GM23338 (cell line): ENCODE measurements around the gene COQ10B. TPM values are rescaled to one million over a fixed set of nuclear protein-coding genes. Genes with fewer than 3 reads are reported as not detected.

ENCODE experiments used
- ATAC-seq: fragments of 200-7000 bp; cut with Tn5 transposase; 3 replicates; pipeline ENCODE4 v1.9.1; 2020
- DNase-seq: peaks from one replicate; pipeline ENCODE4 v3.0.0-alpha.2; 2015; ENCODE audit warnings: low spot score
- H2AFZ ChIP-seq: fragments of 200-600 bp; sonication (generic); 2 replicates; pipeline ENCODE4 v1.8.0; 2016; ENCODE audit warnings: antibody characterized with exemption, mild to moderate bottlenecking, moderate library complexity
- H3F3A ChIP-seq: fragments of 200-600 bp; sonication (generic); replicated peaks from 2 replicates; pipeline ENCODE4 v1.8.0; 2017; ENCODE audit warnings: antibody characterized with exemption, mixed run types, low read depth
- H3K27ac ChIP-seq: fragments of 200-600 bp; sonication (generic); 2 replicates; pipeline ENCODE4 v1.6.1; 2016; ENCODE audit warnings: low read depth
- H3K27me3 ChIP-seq: fragments of 200-600 bp; sonication (generic); 2 replicates; pipeline ENCODE4 v1.8.0; 2016; ENCODE audit warnings: mild to moderate bottlenecking, mixed run types, moderate library complexity; ENCODE audit not compliant: insufficient read depth
- H3K36me3 ChIP-seq: fragments of 200-600 bp; sonication (generic); 2 replicates; pipeline ENCODE4 v1.8.0; 2016; ENCODE audit warnings: mild to moderate bottlenecking; ENCODE audit not compliant: insufficient read depth
- H3K4me1 ChIP-seq: fragments of 200-600 bp; sonication (generic); 2 replicates; pipeline ENCODE4 v1.8.0; 2016; ENCODE audit warnings: mild to moderate bottlenecking, moderate library complexity; ENCODE audit not compliant: insufficient read depth
- H3K4me2 ChIP-seq: fragments of 200-600 bp; sonication (generic); 2 replicates; pipeline ENCODE4 v1.7.1; 2017; ENCODE audit warnings: mixed run types
- H3K4me3 ChIP-seq: fragments of 200-600 bp; sonication (generic); 2 replicates; pipeline ENCODE4 v1.6.1; 2016; ENCODE audit warnings: mixed run types
- H3K79me2 ChIP-seq: fragments of 200-600 bp; sonication (generic); replicated peaks from 2 replicates; pipeline ENCODE4 v1.8.0; 2017; ENCODE audit warnings: mild to moderate bottlenecking; ENCODE audit not compliant: insufficient read depth
- H3K9me2 ChIP-seq: fragments of 200-600 bp; sonication (generic); 2 replicates; pipeline ENCODE4 v1.8.0; 2017; ENCODE audit not compliant: insufficient read depth
- H4K20me1 ChIP-seq: fragments of 200-600 bp; sonication (generic); replicated peaks from 2 replicates; pipeline ENCODE4 v1.8.0; 2017; ENCODE audit warnings: mild to moderate bottlenecking; ENCODE audit not compliant: insufficient read depth
- H3K27ac Mint-ChIP-seq: 2 replicates; pipeline ENCODE4 v1.8.0; 2020; ENCODE audit warnings: inconsistent platforms, mild to moderate bottlenecking, moderate library complexity, mixed read lengths
- H3K27me3 Mint-ChIP-seq: 3 replicates; pipeline ENCODE4 v1.8.0; 2022; ENCODE audit warnings: low read depth, mild to moderate bottlenecking, moderate library complexity, mixed read lengths, inconsistent platforms; ENCODE audit not compliant: insufficient read depth, poor library complexity
- H3K36me3 Mint-ChIP-seq: 3 replicates; pipeline ENCODE4 v1.8.0; 2021; ENCODE audit warnings: low read depth, mild to moderate bottlenecking, inconsistent platforms, moderate library complexity, mixed read lengths
- H3K4me1 Mint-ChIP-seq: 3 replicates; pipeline ENCODE4 v1.8.0; 2020; ENCODE audit warnings: mild to moderate bottlenecking, inconsistent platforms, mixed read lengths
- H3K4me3 Mint-ChIP-seq: 3 replicates; pipeline ENCODE4 v1.8.0; 2021; ENCODE audit warnings: moderate library complexity, mild to moderate bottlenecking, inconsistent platforms, mixed read lengths
- H3K9me3 Mint-ChIP-seq: 3 replicates; pipeline ENCODE4 v1.8.0; 2020; ENCODE audit warnings: moderate library complexity, mild to moderate bottlenecking, inconsistent platforms, mixed read lengths
- JUNB ChIP-seq: IDR thresholded peaks from one replicate; pipeline ENCODE4 v1.6.1; 2016; ENCODE audit warnings: antibody characterized with exemption; ENCODE audit not compliant: unreplicated experiment
- POLR2AphosphoS5 ChIP-seq: IDR thresholded peaks from 2 replicates; pipeline ENCODE4 v1.6.1; 2016; ENCODE audit warnings: antibody characterized with exemption, low read depth
- ZNF114 ChIP-seq: fragments of 250-450 bp; sonication (Bioruptor Pico); IDR thresholded peaks from 2 replicates; pipeline ENCODE4 v1.5.0; 2020; ENCODE audit warnings: mild to moderate bottlenecking, moderate library complexity
- ZNF331 ChIP-seq: fragments of 250-450 bp; sonication (Bioruptor Pico); IDR thresholded peaks from 2 replicates; pipeline ENCODE4 v1.5.0; 2020; ENCODE audit warnings: low read depth, mild to moderate bottlenecking, moderate library complexity
- polyA plus RNA-seq: library from polyadenylated mRNA; unstranded; fragments of >200 nt; fragmentation: Nextera tagmentation; extraction: Ambion mirVana; gene quantifications from 2 replicates; pipeline ENCODE4 v1.2.1, GENCODE V29; 2016
- total RNA-seq: library from RNA; depleted of rRNA; stranded (reverse); fragments of >200 nt; shearing (Covaris generic); gene quantifications from 2 replicates; pipeline ENCODE4 v1.2.3, GENCODE V29; 2014
- TF ChIP-seq, protein P1 (sequence below): fragments of 250-450 bp; sonication (Bioruptor Pico); IDR thresholded peaks from 2 replicates; pipeline ENCODE4 v1.5.0; 2020; ENCODE audit warnings: mild to moderate bottlenecking, moderate library complexity

COQ10B gene
- total and polyA plus RNA-seq, 2 experiments from 2014 or later: 26.1 to 27.6 TPM

DNA sequence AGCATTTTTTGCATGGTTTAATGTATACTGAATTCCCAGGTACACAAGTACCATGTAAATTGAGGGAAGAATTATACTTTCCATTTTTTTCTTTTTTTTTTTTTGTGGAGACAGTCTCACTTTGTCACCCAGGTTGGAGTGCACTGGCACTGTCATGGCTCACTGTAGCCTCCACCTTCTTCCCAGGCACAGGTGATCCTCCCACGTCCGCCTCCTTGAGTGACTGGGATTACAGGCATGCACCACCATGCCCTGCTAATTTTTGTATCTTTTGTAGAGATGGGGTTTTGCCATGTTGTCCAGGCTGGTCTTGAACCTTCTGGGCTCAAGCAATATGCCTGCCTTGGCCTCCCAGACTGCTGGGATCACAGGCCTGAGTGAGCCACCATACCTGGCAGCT, 50.6 kb downstream of the COQ10B start:
- Mint-ChIP-seq H3K36me3 (peaks cover 53% of the 10 kb centered on the region), H3K4me1 (peaks cover 11% of the 10 kb centered on the region), H3K9me3 (peaks cover 5% of the 10 kb centered on the region; the same call in 2 of the 3 replicates), H3K27ac (no peak overlapping the region), H3K4me3 (no peak overlapping the region; the same call in 2 of the 3 replicates), H3K27me3 (peaks cover 3% of the 10 kb centered on the region)
- H3K4me3 ChIP-seq: no peak overlapping the region
- no peaks in the 10 kb centered on the region for H3K27me3 ChIP-seq
- H2AFZ ChIP-seq: no peak overlapping the region
- ATAC-seq (no peak), DNase-seq (no peak)
- H3K4me2 ChIP-seq: no peak overlapping the region
- H3K36me3 ChIP-seq: peaks cover 24% of the 10 kb centered on the region
- peaks cover 21% of the 10 kb centered on the region; the same call in 1 of the 2 replicates for H3F3A ChIP-seq
- TF ChIP-seq ZNF331 (CRISPR knock-in tag) (no peak), JUNB (no peak)
- TF ChIP-seq, protein P1, sequence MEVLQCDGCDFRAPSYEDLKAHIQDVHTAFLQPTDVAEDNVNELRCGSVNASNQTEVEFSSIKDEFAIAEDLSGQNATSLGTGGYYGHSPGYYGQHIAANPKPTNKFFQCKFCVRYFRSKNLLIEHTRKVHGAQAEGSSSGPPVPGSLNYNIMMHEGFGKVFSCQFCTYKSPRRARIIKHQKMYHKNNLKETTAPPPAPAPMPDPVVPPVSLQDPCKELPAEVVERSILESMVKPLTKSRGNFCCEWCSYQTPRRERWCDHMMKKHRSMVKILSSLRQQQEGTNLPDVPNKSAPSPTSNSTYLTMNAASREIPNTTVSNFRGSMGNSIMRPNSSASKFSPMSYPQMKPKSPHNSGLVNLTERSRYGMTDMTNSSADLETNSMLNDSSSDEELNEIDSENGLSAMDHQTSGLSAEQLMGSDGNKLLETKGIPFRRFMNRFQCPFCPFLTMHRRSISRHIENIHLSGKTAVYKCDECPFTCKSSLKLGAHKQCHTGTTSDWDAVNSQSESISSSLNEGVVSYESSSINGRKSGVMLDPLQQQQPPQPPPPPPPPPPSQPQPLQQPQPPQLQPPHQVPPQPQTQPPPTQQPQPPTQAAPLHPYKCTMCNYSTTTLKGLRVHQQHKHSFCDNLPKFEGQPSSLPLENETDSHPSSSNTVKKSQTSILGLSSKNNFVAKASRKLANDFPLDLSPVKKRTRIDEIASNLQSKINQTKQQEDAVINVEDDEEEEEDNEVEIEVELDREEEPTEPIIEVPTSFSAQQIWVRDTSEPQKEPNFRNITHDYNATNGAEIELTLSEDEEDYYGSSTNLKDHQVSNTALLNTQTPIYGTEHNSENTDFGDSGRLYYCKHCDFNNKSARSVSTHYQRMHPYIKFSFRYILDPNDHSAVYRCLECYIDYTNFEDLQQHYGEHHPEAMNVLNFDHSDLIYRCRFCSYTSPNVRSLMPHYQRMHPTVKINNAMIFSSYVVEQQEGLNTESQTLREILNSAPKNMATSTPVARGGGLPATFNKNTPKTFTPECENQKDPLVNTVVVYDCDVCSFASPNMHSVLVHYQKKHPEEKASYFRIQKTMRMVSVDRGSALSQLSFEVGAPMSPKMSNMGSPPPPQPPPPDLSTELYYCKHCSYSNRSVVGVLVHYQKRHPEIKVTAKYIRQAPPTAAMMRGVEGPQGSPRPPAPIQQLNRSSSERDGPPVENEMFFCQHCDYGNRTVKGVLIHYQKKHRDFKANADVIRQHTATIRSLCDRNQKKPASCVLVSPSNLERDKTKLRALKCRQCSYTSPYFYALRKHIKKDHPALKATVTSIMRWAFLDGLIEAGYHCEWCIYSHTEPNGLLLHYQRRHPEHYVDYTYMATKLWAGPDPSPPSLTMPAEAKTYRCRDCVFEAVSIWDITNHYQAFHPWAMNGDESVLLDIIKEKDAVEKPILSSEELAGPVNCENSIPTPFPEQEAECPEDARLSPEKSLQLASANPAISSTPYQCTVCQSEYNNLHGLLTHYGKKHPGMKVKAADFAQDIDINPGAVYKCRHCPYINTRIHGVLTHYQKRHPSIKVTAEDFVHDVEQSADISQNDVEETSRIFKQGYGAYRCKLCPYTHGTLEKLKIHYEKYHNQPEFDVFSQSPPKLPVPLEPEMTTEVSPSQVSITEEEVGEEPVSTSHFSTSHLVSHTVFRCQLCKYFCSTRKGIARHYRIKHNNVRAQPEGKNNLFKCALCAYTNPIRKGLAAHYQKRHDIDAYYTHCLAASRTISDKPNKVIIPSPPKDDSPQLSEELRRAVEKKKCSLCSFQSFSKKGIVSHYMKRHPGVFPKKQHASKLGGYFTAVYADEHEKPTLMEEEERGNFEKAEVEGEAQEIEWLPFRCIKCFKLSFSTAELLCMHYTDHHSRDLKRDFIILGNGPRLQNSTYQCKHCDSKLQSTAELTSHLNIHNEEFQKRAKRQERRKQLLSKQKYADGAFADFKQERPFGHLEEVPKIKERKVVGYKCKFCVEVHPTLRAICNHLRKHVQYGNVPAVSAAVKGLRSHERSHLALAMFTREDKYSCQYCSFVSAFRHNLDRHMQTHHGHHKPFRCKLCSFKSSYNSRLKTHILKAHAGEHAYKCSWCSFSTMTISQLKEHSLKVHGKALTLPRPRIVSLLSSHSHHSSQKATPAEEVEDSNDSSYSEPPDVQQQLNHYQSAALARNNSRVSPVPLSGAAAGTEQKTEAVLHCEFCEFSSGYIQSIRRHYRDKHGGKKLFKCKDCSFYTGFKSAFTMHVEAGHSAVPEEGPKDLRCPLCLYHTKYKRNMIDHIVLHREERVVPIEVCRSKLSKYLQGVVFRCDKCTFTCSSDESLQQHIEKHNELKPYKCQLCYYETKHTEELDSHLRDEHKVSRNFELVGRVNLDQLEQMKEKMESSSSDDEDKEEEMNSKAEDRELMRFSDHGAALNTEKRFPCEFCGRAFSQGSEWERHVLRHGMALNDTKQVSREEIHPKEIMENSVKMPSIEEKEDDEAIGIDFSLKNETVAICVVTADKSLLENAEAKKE (CRISPR knock-in tag): no peak
- peaks cover 41% of the 10 kb centered on the region for H3K79me2 ChIP-seq
- no peaks in the 10 kb centered on the region for H3K9me2 ChIP-seq
- peak overlapping the region; percentile 60 for H3K27ac ChIP-seq
- H3K4me1 ChIP-seq: peaks cover 10% of the 10 kb centered on the region
- H4K20me1 ChIP-seq: peaks cover 6% of the 10 kb centered on the region; the same call in 1 of the 2 replicates

- Histone ChIP-seq H3K27me3 (no peaks in the 10 kb centered on the region), H3K27ac (peak overlapping the region; percentile 60), H3K9me2 (no peaks in the 10 kb centered on the region), H4K20me1 (peaks cover 6% of the 10 kb centered on the region; the same call in 1 of the 2 replicates), H3K4me3 (no peak overlapping the region), H3K4me2 (no peak overlapping the region), H3K36me3 (peaks cover 24% of the 10 kb centered on the region), H3K79me2 (peaks cover 36% of the 10 kb centered on the region), H3F3A (peaks cover 21% of the 10 kb centered on the region; the same call in 1 of the 2 replicates), H2AFZ (no peak overlapping the region), H3K4me1 (peaks cover 10% of the 10 kb centered on the region)
- no peak for ATAC-seq
- Mint-ChIP-seq H3K9me3 (peaks cover 4% of the 10 kb centered on the region; the same call in 1 of the 3 replicates), H3K27ac (no peak overlapping the region), H3K36me3 (peaks cover 51% of the 10 kb centered on the region), H3K4me3 (no peak overlapping the region; the same call in 2 of the 3 replicates), H3K27me3 (peaks cover 2% of the 10 kb centered on the region), H3K4me1 (peaks cover 11% of the 10 kb centered on the region)
- TF ChIP-seq POLR2AphosphoS5 (peak; percentile 55; the same call in 1 of the 2 replicates), ZNF114 (no peak)
- DNase-seq: no peak
Observed at GRCh38 chr2:197504512-197504911, 51.2 kb downstream of the COQ10B start.
